HEK293 (cell line): ENCODE results near the gene SIK3.

ENCODE experiments used
- ZNF10 ChIP-seq: fragments of 450-650 bp; formaldehyde crosslinking; IDR thresholded peaks from 2 replicates; pipeline ENCODE4 v1.5.1; 2017; ENCODE audit warnings: missing biosample characterization, missing genetic modification characterization
- ZNF140 ChIP-seq: fragments of 450-650 bp; formaldehyde crosslinking; IDR thresholded peaks from 2 replicates; pipeline ENCODE4 v1.5.1; 2016; ENCODE audit warnings: missing biosample characterization, missing genetic modification characterization
- ZNF2 ChIP-seq: fragments of 450-650 bp; formaldehyde crosslinking; IDR thresholded peaks from 2 replicates; pipeline ENCODE4 v1.5.1; 2016; ENCODE audit warnings: missing biosample characterization, missing genetic modification characterization
- ZNF24 ChIP-seq: fragments of 450-650 bp; formaldehyde crosslinking; IDR thresholded peaks from 2 replicates; pipeline ENCODE4 v1.5.1; 2016; ENCODE audit warnings: missing biosample characterization, missing genetic modification characterization
- ZNF350 ChIP-seq: fragments of 450-650 bp; formaldehyde crosslinking; IDR thresholded peaks from 2 replicates; pipeline ENCODE4 v1.5.0; 2017; ENCODE audit warnings: missing biosample characterization, mild to moderate bottlenecking, missing genetic modification characterization
- ZNF514 ChIP-seq: fragments of 450-650 bp; formaldehyde crosslinking; IDR thresholded peaks from 2 replicates; pipeline ENCODE4 v1.5.1; 2016; ENCODE audit warnings: missing biosample characterization, missing genetic modification characterization
- ZNF660 ChIP-seq: fragments of 450-650 bp; IDR thresholded peaks from 2 replicates; pipeline ENCODE4 v1.5.1; 2018; ENCODE audit warnings: missing biosample characterization, mild to moderate bottlenecking, missing genetic modification characterization
- ZNF670 ChIP-seq: fragments of 450-650 bp; formaldehyde crosslinking; IDR thresholded peaks from 2 replicates; pipeline ENCODE4 v1.5.1; 2016; ENCODE audit warnings: missing biosample characterization, missing genetic modification characterization, low read depth
- TF ChIP-seq, protein P1 (sequence below): fragments of 450-650 bp; formaldehyde crosslinking; IDR thresholded peaks from 2 replicates; pipeline ENCODE4 v1.5.1; 2016; ENCODE audit warnings: missing biosample characterization, missing genetic modification characterization
- TF ChIP-seq, protein P2 (sequence below): fragments of 450-650 bp; formaldehyde crosslinking; IDR thresholded peaks from 2 replicates; pipeline ENCODE4 v1.5.1; 2016; ENCODE audit warnings: missing biosample characterization, missing genetic modification characterization
- TF ChIP-seq, protein P3 (sequence below): fragments of 450-650 bp; formaldehyde crosslinking; IDR thresholded peaks from 2 replicates; pipeline ENCODE4 v1.5.1; 2016; ENCODE audit warnings: missing biosample characterization, missing genetic modification characterization, low read depth
- TF ChIP-seq, protein P4 (sequence below): fragments of 450-650 bp; formaldehyde crosslinking; IDR thresholded peaks from 2 replicates; pipeline ENCODE4 v1.5.1; 2016; ENCODE audit warnings: missing biosample characterization, missing genetic modification characterization
- TF ChIP-seq, protein P5 (sequence below): fragments of 450-650 bp; formaldehyde crosslinking; IDR thresholded peaks from 2 replicates; pipeline ENCODE4 v1.5.1; 2016; ENCODE audit warnings: missing biosample characterization, missing genetic modification characterization, low read depth

DNA sequence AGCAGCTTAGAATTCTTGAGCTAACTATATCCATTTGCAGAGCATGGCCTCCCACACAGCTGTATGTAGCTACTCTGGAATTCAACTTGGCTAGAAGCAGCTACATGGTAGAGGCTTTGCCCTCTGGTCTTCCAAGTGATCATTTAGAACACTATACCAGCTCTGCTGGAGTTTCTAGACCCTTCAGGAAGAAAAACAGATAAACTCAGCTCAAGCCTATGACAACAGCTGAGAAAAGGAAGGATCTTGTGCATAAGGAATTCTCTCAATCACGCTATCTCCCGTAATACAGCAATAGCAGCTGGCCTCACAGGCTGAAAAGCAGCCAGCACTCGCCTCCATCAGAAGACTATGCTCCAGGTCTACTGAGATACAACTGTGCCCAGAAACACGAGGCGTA lies 210.2 kb downstream of the SIK3 start:
- TF ChIP-seq ZNF24 (tag by site-specific recombination) (no peak), ZNF514 (tag by site-specific recombination) (no peak), ZNF10 (tag by site-specific recombination) (no peak), ZNF140 (tag by site-specific recombination) (no peak), ZNF660 (tag by site-specific recombination) (no peak), ZNF350 (tag by site-specific recombination) (no peak), ZNF2 (no peak), ZNF670 (tag by site-specific recombination) (no peak)
- TF ChIP-seq, protein P1, sequence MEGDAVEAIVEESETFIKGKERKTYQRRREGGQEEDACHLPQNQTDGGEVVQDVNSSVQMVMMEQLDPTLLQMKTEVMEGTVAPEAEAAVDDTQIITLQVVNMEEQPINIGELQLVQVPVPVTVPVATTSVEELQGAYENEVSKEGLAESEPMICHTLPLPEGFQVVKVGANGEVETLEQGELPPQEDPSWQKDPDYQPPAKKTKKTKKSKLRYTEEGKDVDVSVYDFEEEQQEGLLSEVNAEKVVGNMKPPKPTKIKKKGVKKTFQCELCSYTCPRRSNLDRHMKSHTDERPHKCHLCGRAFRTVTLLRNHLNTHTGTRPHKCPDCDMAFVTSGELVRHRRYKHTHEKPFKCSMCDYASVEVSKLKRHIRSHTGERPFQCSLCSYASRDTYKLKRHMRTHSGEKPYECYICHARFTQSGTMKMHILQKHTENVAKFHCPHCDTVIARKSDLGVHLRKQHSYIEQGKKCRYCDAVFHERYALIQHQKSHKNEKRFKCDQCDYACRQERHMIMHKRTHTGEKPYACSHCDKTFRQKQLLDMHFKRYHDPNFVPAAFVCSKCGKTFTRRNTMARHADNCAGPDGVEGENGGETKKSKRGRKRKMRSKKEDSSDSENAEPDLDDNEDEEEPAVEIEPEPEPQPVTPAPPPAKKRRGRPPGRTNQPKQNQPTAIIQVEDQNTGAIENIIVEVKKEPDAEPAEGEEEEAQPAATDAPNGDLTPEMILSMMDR (tag by site-specific recombination) = no peak
- TF ChIP-seq, protein P2, sequence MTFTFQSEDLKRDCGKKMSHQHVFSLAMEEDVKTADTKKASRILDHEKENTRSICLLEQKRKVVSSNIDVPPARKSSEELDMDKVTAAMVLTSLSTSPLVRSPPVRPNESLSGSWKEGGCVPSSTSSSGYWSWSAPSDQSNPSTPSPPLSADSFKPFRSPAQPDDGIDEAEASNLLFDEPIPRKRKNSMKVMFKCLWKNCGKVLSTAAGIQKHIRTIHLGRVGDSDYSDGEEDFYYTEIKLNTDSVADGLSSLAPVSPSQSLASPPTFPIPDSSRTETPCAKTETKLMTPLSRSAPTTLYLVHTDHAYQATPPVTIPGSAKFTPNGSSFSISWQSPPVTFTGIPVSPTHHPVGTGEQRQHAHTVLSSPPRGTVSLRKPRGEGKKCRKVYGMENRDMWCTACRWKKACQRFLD (tag by site-specific recombination) = no peak
- TF ChIP-seq, protein P3, sequence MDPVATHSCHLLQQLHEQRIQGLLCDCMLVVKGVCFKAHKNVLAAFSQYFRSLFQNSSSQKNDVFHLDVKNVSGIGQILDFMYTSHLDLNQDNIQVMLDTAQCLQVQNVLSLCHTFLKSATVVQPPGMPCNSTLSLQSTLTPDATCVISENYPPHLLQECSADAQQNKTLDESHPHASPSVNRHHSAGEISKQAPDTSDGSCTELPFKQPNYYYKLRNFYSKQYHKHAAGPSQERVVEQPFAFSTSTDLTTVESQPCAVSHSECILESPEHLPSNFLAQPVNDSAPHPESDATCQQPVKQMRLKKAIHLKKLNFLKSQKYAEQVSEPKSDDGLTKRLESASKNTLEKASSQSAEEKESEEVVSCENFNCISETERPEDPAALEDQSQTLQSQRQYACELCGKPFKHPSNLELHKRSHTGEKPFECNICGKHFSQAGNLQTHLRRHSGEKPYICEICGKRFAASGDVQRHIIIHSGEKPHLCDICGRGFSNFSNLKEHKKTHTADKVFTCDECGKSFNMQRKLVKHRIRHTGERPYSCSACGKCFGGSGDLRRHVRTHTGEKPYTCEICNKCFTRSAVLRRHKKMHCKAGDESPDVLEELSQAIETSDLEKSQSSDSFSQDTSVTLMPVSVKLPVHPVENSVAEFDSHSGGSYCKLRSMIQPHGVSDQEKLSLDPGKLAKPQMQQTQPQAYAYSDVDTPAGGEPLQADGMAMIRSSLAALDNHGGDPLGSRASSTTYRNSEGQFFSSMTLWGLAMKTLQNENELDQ (tag by site-specific recombination) = no peak
- TF ChIP-seq, protein P4, sequence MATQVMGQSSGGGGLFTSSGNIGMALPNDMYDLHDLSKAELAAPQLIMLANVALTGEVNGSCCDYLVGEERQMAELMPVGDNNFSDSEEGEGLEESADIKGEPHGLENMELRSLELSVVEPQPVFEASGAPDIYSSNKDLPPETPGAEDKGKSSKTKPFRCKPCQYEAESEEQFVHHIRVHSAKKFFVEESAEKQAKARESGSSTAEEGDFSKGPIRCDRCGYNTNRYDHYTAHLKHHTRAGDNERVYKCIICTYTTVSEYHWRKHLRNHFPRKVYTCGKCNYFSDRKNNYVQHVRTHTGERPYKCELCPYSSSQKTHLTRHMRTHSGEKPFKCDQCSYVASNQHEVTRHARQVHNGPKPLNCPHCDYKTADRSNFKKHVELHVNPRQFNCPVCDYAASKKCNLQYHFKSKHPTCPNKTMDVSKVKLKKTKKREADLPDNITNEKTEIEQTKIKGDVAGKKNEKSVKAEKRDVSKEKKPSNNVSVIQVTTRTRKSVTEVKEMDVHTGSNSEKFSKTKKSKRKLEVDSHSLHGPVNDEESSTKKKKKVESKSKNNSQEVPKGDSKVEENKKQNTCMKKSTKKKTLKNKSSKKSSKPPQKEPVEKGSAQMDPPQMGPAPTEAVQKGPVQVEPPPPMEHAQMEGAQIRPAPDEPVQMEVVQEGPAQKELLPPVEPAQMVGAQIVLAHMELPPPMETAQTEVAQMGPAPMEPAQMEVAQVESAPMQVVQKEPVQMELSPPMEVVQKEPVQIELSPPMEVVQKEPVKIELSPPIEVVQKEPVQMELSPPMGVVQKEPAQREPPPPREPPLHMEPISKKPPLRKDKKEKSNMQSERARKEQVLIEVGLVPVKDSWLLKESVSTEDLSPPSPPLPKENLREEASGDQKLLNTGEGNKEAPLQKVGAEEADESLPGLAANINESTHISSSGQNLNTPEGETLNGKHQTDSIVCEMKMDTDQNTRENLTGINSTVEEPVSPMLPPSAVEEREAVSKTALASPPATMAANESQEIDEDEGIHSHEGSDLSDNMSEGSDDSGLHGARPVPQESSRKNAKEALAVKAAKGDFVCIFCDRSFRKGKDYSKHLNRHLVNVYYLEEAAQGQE (tag by site-specific recombination) = no peak
- TF ChIP-seq, protein P5, sequence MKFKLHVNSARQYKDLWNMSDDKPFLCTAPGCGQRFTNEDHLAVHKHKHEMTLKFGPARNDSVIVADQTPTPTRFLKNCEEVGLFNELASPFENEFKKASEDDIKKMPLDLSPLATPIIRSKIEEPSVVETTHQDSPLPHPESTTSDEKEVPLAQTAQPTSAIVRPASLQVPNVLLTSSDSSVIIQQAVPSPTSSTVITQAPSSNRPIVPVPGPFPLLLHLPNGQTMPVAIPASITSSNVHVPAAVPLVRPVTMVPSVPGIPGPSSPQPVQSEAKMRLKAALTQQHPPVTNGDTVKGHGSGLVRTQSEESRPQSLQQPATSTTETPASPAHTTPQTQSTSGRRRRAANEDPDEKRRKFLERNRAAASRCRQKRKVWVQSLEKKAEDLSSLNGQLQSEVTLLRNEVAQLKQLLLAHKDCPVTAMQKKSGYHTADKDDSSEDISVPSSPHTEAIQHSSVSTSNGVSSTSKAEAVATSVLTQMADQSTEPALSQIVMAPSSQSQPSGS (tag by site-specific recombination) = no peak
